Central memory CD8-positive, alpha-beta T cell (primary cell): ENCODE data around the gene VCX2.
"Not testable (repeated sequence)": the region's sequence is repeated elsewhere in the genome, so short reads cannot be mapped to it uniquely, and the experiment has no call there.

Source experiments
- ATAC-seq: fragments of 150-1000 bp; cut with Tn5 transposase; replicated peaks from 2 replicates; pipeline ENCODE4 v1.10.0; 2022; ENCODE audit warnings: mild to moderate bottlenecking, moderate FRiP score, moderate number of reproducible peaks; ENCODE audit not compliant: poor library complexity, severe bottlenecking; ENCODE audit errors: extremely low read depth
- DNase-seq, 2 donors: peaks; one replicate each; pipeline ENCODE4 v3.0.0; 2021; ENCODE audit warnings: low spot score in 2 of 2
- H3K27ac Mint-ChIP-seq: one replicate; pipeline ENCODE4 v1.8.0; 2022; ENCODE audit warnings: low read depth, mild to moderate bottlenecking, moderate library complexity, mixed read lengths
- H3K27me3 Mint-ChIP-seq: one replicate; pipeline ENCODE4 v1.8.0; 2022; ENCODE audit warnings: mixed read lengths
- H3K36me3 Mint-ChIP-seq: one replicate; pipeline ENCODE4 v1.8.0; 2022; ENCODE audit warnings: mild to moderate bottlenecking, moderate library complexity, mixed read lengths; ENCODE audit not compliant: insufficient read depth
- H3K4me1 Mint-ChIP-seq: one replicate; pipeline ENCODE4 v1.8.0; 2022; ENCODE audit warnings: mixed read lengths
- H3K4me3 Mint-ChIP-seq: one replicate; pipeline ENCODE4 v1.8.0; 2022; ENCODE audit warnings: mild to moderate bottlenecking, moderate library complexity, mixed read lengths
- H3K9me3 Mint-ChIP-seq: one replicate; pipeline ENCODE4 v1.8.0; 2022; ENCODE audit warnings: mixed read lengths

Gene VCX2

GRCh38 chrX:8147226-8147625 lies 23.8 kb downstream of the VCX2 start:
- Mint-ChIP-seq H3K27me3 (no peaks in the 10 kb centered on the region), H3K36me3 (no peaks in the 10 kb centered on the region), H3K27ac (no peak overlapping the region), H3K9me3 (peaks cover 6% of the 10 kb centered on the region), H3K4me3 (no peak overlapping the region), H3K4me1 (no peaks in the 10 kb centered on the region)
- no peak for ATAC-seq
- DNase-seq = no peak

DNA sequence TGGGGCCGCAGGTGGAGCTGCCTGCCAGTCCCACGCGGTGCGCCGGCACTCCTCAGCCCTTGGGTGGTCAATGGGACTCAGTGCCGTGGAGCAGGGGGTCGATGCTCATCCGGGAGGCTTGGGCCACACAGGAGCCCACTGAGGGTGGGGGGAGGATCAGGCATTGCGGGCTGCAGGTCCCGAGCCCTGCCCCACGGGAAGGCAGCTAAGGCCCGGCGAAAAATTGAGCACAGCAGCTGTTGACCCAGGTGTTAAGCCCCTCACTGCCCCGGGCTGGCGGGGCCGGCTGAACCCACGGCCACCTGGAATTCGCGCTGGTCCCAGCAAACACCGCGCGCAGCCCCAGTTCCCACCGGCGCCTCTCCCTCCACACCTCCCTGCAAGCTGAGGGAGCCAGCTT lies 26.1 kb downstream of the VCX2 start:
- H3K27me3 Mint-ChIP-seq = no peaks in the 10 kb centered on the region
- no peaks in the 10 kb centered on the region for H3K9me3 Mint-ChIP-seq
- H3K36me3 Mint-ChIP-seq = no peaks in the 10 kb centered on the region
- no peaks in the 10 kb centered on the region for H3K4me1 Mint-ChIP-seq
- H3K27ac Mint-ChIP-seq = no peak overlapping the region
- ATAC-seq = no peak
- no peak overlapping the region for H3K4me3 Mint-ChIP-seq
- no peak for DNase-seq

DNA sequence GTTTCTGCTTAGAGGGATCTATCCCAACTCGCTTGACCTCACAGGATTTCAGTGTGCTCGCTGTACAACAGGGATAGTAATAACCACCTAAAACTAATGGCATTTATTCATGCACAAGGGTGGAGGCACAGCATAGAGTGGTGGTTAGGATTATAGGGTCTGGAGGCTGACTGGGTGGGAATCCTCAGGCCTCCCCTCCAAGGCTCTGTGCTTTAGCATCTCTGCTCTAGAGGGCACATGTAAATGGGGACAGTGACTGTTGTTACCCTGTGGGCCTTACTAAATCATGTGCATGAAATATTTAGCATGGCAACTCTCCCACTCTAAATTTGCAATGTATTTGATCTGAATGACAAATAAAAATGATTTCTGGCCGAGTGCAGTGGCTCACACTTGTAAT lies 29.2 kb downstream of the VCX2 start:
- ATAC-seq = no peak
- no peak overlapping the region for H3K4me3 Mint-ChIP-seq
- no peak overlapping the region for H3K27ac Mint-ChIP-seq
- H3K4me1 Mint-ChIP-seq = no peaks in the 10 kb centered on the region
- no peaks in the 10 kb centered on the region for H3K27me3 Mint-ChIP-seq
- no peaks in the 10 kb centered on the region for H3K9me3 Mint-ChIP-seq
- DNase-seq = no peak
- no peaks in the 10 kb centered on the region for H3K36me3 Mint-ChIP-seq

GRCh38 chrX:8140986-8141744 lies 29.9 kb downstream of the VCX2 start:
- Mint-ChIP-seq H3K4me1 (no peaks in the 10 kb centered on the region), H3K36me3 (no peaks in the 10 kb centered on the region), H3K9me3 (no peaks in the 10 kb centered on the region), H3K27me3 (no peaks in the 10 kb centered on the region), H3K4me3 (no peak overlapping the region), H3K27ac (no peak overlapping the region)
- DNase-seq (no peak), ATAC-seq (no peak)

- no peak overlapping the region for H3K27ac Mint-ChIP-seq
- H3K4me3 Mint-ChIP-seq = no peak overlapping the region
- no peaks in the 10 kb centered on the region for H3K36me3 Mint-ChIP-seq
- no peak for ATAC-seq
- H3K9me3 Mint-ChIP-seq = peaks cover 1% of the 10 kb centered on the region
- H3K27me3 Mint-ChIP-seq = no peaks in the 10 kb centered on the region
- no peaks in the 10 kb centered on the region for H3K4me1 Mint-ChIP-seq
- DNase-seq = no peak
Observed at GRCh38 chrX:8139716-8140115, 31.4 kb downstream of the VCX2 start.

GRCh38 chrX:8138252-8138651 lies 32.8 kb downstream of the VCX2 start:
- DNase-seq = no peak
- Mint-ChIP-seq H3K27ac (no peak overlapping the region), H3K27me3 (no peaks in the 10 kb centered on the region), H3K9me3 (peaks cover 4% of the 10 kb centered on the region), H3K4me1 (no peaks in the 10 kb centered on the region), H3K4me3 (no peak overlapping the region), H3K36me3 (no peaks in the 10 kb centered on the region)
- ATAC-seq = no peak

DNA sequence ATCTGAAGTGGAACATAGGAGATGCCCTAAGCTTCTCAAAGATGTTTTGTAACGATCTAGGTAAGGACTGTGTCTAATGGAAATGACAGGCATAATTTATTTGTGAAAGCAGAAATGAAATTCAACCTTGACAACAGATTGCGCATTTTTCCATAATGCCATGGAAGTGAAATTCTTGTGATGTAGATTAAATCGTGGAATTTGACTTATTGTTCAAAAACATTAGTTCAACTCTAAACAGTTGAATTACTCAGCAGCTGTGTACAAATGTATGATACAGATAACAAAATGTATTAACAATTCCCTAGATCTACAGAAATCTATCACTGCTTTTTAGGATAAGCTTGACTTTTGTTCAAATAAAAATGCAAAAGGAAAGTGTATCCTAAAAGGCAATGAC lies 44.4 kb downstream of the VCX2 start:
- Mint-ChIP-seq H3K9me3 (no peaks in the 10 kb centered on the region), H3K4me1 (no peaks in the 10 kb centered on the region)
- DNase-seq = no peak

GRCh38 chrX:8126092-8126491 lies 45.0 kb downstream of the VCX2 start:
- no peak for ATAC-seq
- H3K4me1 Mint-ChIP-seq = no peaks in the 10 kb centered on the region
- no peak overlapping the region for H3K4me3 Mint-ChIP-seq
- no peak for DNase-seq
- H3K9me3 Mint-ChIP-seq = no peaks in the 10 kb centered on the region
- H3K27me3 Mint-ChIP-seq = no peaks in the 10 kb centered on the region
- no peaks in the 10 kb centered on the region for H3K36me3 Mint-ChIP-seq
- no peak overlapping the region for H3K27ac Mint-ChIP-seq

More for the DNA sequence above, 44.4 kb downstream of the VCX2 start:
- H3K27me3 Mint-ChIP-seq = no peaks in the 10 kb centered on the region
- no peak for ATAC-seq
- no peak overlapping the region for H3K27ac Mint-ChIP-seq
- H3K4me3 Mint-ChIP-seq = no peak overlapping the region
- no peaks in the 10 kb centered on the region for H3K36me3 Mint-ChIP-seq

DNA sequence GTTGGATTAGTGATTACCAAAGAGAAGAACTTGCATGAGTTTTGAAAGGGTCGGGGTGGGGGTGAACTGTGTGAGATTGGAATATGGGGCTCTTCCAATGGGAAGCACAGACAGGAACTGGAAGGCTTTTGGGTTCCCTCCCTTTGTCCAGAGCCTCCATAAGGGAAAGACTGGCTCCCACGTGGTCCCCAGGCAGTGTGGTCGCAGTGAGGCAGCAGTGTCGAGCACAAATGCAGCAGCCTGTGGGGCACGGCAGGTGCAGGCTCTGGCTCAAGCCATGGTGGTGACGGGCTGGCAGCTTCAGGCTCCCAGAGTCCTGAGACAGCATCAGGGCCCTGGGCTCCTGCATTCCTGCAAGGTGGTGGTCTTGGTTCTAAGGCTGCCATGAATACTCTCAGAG lies 45.5 kb downstream of the VCX2 start:
- no peak for ATAC-seq
- Mint-ChIP-seq H3K27ac (no peak overlapping the region), H3K27me3 (no peaks in the 10 kb centered on the region), H3K36me3 (no peaks in the 10 kb centered on the region), H3K4me3 (no peak overlapping the region), H3K4me1 (no peaks in the 10 kb centered on the region), H3K9me3 (no peaks in the 10 kb centered on the region)
- no peak for DNase-seq

DNA sequence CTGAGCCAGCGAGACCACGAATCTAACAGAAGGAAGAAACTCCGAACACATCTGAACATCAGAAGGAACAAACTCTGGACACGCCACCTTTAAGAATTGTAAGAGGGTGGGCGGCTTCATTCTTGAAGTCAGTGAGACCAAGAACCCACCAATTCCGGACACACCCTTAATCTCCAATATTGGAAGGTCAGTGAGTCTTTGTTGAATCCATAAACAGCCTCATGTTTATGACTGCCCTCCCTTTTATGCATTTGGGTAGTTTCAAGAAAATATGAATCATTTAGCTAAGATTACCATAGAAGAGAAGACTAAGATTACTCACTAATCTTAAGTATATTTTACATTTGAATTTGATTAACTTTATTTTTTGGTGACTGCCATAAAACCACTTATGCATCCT lies 48.5 kb downstream of the VCX2 start:
- H3K36me3 Mint-ChIP-seq = no peaks in the 10 kb centered on the region
- H3K9me3 Mint-ChIP-seq = no peaks in the 10 kb centered on the region
- no peaks in the 10 kb centered on the region for H3K4me1 Mint-ChIP-seq
- DNase-seq (no peak), ATAC-seq (no peak)
- H3K27me3 Mint-ChIP-seq = no peaks in the 10 kb centered on the region
- no peak overlapping the region for H3K4me3 Mint-ChIP-seq
- no peak overlapping the region for H3K27ac Mint-ChIP-seq

GRCh38 chrX:8121391-8121790 lies 49.7 kb downstream of the VCX2 start:
- DNase-seq, H3K27me3 Mint-ChIP-seq, H3K36me3 Mint-ChIP-seq, H3K27ac Mint-ChIP-seq, ATAC-seq, H3K4me3 Mint-ChIP-seq, H3K9me3 Mint-ChIP-seq, H3K4me1 Mint-ChIP-seq: not testable (repeated sequence)
